HG02571 (cell line): Measurements from ENCODE around the gene LAMA2.

Experiments used
- ATAC-seq: cut with Tn5 transposase; IDR thresholded peaks from one replicate; pipeline ENCODE4 v1.9.1; 2021; ENCODE audit warnings: mild to moderate bottlenecking, moderate library complexity; ENCODE audit not compliant: unreplicated experiment

The LAMA2 gene

DNA sequence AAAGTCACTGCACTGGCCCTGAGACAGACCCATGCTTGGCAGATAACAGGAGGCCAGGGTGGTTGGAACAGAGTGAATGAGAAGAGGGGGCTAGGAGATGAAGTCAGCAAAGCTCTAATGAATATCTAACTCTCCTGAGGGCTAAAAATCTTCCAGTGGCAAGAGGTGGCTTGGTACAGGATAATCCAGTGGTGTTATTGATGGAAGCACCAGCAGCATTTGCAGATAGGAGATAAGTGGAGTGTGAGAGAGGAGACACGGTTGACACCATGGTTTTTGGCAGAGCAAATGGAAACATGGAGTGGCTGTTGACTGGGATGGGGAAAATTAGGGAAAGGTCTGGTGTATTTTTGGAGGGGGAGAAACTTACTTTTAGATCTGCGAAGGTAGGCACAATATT is 464.0 kb downstream of the LAMA2 start:
- ATAC-seq = no peak

DNA sequence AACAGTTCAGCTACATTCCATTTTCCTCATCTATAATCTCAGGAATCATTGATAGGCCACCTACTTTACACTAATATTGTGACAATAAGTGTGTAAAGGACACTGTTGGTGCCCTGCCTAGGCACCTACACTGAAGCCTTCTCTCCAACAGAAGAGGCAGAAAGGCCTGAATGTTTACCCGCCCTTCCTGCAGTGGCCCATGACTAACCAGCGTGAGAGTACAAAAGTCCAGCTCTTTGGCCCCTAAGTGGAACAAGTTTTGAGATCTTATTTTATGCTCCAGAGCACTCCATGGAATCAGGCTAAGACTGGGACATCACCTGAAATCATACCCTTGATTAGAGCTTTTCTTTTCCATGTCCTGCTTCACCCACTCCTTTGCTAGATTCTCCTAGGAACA is 467.3 kb downstream of the LAMA2 start:
- no peak for ATAC-seq

DNA sequence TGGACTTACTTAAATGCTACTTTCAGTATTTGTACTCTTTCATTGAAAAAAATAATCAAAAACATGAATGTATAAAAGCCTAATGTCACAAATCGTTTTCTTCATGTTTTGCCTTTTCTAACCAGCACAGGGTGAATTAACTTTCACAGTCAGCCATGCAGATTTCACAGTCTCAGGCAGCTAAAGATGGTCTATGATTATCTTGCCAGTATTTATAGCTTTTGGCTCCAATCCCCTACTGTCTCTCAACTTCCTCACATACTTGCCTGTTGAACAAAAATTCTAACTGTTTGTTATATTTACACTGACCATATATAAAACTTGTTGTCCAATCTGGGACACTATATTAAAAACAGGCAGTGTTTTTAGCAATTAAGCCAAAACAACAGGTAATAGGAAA is 468.9 kb downstream of the LAMA2 start:
- ATAC-seq = no peak

- no peak for ATAC-seq
These were observed 470.1 kb downstream of the LAMA2 start for GRCh38 chr6:129353067-129353466.

DNA sequence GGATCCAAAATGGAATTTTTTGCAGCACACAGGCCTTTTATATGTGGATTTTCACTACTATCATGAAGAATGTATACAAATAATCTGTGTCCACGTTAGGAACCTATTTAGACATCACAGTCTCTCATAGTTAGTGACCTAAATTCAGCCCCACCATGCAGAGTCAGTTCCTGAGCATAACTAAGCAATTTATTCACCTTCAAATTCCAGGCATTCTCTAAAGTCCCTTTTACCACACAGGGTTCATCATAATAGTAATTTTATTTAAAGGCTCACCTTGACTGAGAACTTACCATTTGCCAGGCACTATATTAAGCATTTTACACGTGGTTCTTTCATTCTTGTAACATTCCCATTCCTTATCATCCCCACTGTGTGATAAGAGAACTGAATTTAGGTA is 473.2 kb downstream of the LAMA2 start:
- no peak for ATAC-seq

GRCh38 chr6:129359811-129360681 is 477.1 kb downstream of the LAMA2 start:
- ATAC-seq = no peak

DNA sequence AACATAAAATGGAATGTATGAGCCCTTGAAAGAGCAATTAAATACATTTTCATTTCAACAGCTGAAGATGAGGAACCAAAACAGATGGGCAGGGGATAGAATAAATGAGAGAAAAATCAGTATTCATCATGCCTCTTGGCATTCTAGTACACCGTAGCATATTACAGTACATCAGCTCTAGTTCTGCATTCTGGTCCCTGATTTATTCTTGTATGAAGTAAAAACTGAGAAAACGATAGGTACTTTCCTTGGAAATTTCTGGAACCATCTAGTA is 477.7 kb downstream of the LAMA2 start:
- no peak for ATAC-seq

- no peak for ATAC-seq
These were observed 481.1 kb downstream of the LAMA2 start for GRCh38 chr6:129364037-129364436.

GRCh38 chr6:129364767-129365166 is 481.8 kb downstream of the LAMA2 start:
- ATAC-seq = no peak

DNA sequence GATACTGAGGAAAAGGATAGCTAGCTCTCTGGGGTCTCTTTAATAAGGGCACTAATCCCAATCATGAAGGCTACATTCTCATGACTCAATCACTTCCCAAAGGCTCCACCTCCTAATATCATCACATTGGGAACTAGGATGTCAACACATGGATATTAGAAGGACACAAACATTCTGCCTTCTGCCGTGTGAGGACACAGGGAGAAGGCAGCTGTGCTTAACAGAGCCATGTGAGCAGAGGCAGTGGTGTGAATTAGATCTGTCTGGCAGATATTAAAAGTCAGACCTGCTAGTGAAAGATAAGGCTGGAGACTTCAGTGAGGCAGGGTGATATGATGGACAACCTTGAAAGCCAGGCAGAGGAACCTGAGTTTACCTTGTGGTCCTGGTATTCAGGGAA is 485.1 kb downstream of the LAMA2 start:
- ATAC-seq = no peak

GRCh38 chr6:129368970-129369369 is 486.0 kb downstream of the LAMA2 start:
- ATAC-seq = no peak

DNA sequence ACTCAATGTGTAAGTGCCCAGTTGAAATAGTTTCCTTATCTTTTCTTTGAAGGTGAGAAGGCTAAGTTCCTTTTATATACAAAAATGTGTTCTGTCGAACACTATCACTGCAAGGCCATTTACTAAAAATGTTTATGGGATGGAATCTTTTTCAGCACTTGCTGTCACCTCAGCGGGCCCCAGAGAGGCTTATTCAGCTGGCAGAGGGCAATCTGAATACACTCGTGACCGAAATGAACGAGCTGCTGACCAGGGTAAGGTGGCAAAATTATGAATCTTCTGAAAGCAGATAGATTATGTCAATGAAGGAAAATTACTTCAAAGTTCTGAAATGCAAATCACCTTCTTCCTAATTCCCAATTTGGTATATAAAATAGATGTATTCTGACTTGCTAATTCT is 486.8 kb downstream of the LAMA2 start:
- ATAC-seq = no peak

GRCh38 chr6:129370268-129370916 is 487.5 kb downstream of the LAMA2 start:
- no peak for ATAC-seq

GRCh38 chr6:129381885-129382284 is 498.9 kb downstream of the LAMA2 start:
- no peak for ATAC-seq

DNA sequence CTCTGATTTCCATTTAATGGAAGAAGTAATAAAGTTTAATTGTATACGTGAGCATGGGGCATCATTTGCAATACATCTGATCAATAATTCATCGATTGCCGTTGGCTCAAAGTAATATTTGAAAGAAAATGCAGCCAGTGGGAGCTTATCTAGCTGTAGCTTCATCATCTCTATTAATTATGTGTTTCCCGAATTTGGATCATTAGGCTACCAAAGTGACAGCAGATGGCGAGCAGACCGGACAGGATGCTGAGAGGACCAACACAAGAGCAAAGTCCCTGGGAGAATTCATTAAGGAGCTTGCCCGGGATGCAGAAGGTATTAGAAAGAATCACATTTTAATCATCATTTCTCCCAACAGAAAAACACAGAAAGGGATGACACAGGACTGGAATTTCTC is 500.0 kb downstream of the LAMA2 start:
- ATAC-seq = no peak

GRCh38 chr6:129385117-129385516 is 502.2 kb downstream of the LAMA2 start:
- ATAC-seq = no peak

DNA sequence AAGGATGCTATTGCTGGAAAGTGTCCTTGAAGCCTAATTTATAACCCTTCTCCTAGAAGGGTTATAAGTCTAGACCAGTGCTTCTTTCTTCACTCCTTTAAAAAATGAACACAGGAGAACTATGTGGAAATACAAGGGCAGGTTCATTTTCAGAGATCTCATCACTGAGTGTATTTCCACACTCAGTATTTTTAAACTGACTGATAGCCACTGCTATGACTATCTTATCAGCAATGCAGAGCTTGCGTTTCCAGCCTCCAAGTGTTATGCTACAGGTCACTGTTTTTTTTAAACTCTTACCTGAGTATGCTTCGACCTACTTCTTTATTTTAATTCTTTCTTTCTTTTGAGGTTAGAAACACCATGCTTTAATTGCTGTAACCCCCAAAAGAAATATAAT is 508.0 kb downstream of the LAMA2 start:
- no peak for ATAC-seq

DNA sequence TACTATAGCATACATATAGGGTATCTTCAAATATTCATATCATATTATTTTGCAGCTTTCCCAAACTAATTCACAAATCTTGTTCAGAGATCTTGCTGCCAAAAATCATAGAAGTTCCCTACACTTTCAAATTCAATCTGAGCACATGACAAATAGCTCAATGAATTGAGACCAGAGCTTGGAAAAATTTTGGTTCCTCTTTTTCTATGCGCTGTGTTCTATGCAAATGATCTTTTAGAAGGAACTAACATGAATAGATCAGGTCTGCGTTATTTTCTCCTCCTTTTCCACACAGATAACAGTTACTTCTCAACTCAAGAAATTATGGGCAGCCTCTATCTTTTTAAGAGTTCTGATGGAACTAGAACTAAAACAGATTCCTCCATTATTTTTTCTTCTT is 510.7 kb downstream of the LAMA2 start:
- ATAC-seq = no peak

GRCh38 chr6:129398764-129399163 is 515.8 kb downstream of the LAMA2 start:
- no peak for ATAC-seq

DNA sequence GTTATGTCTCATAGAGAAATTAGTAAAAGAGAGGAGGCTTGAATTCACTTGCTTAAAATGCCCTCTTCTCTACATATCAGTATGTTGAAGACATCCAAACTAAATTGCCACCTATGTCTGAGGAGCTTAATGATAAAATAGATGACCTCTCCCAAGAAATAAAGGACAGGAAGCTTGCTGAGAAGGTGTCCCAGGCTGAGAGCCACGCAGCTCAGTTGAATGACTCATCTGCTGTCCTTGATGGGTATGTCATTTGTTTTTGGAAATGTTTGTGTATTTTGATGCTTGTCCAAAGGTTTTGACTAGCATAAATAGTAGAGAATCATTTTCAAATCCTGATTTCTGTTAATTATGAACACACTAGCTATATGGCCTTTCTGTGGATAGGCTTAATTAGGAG is 519.3 kb downstream of the LAMA2 start:
- ATAC-seq = no peak

GRCh38 chr6:129411092-129411491 is 528.2 kb downstream of the LAMA2 start:
- ATAC-seq = no peak

DNA sequence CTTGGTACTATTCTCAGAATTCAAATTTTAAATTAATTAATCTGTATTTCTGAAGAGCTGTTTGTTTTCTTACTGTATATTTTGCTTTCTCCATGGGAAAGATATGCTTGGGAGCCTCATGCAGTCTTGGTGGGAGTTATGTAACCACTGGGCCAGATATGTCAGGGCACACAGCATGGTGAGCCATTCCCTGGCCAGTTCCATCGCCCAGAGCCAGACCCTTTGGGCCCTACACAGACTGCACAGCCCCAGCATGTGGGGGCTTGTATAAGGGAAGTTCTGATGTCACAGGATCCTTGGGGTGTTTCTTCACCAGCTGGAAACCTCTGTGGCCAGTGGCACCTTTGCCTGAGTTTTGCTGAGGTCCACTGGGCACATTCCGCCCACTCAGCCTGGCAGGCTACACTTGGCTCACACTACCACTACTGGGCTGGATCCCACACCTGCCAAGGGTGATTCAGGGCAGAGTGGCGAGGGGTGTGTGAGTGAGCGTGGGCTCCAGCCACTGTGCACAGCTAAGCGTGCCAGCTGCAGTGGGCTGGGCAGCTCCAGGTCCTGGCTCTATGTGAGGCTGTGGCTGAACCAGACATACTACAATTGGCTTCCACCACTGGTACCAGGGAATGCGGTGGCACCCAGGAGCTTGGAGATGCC is 533.5 kb downstream of the LAMA2 start:
- ATAC-seq = no peak
